H1 (cell line): ENCODE results near the gene NSG2. TPM values are rescaled to one million over a fixed set of nuclear protein-coding genes. Genes with fewer than 3 reads are reported as not detected.
A peak's percentile ranks its signal among the peaks of the same experiment; 100 is the strongest.

Source experiments
- CTCF ChIA-PET: fragments of 300-600 bp; sonication (Branson Sonifier 250); formaldehyde crosslinking; loops from one replicate; lab custom pipeline; 2021; ENCODE audit not compliant: partially characterized antibody; lab: Charles Lee
- POLR2A ChIA-PET: fragments of 300-600 bp; sonication (Branson Sonifier 250); formaldehyde crosslinking; loops from one replicate; lab custom pipeline; 2021; ENCODE audit warnings: inconsistent platforms; ENCODE audit not compliant: partially characterized antibody; lab: Charles Lee
- DNase-seq, 2 experiments: peaks; one replicate each; pipeline versions ENCODE4 v3.0.0 to v3.0.0-alpha.2; 2010 to 2022; ENCODE audit warnings: low spot score in 2 of 2, low read depth in 1 of 2, mixed read lengths in 1 of 2
- FAIRE-seq: peaks from 2 replicates; lab custom pipeline; 2011; peaks lifted over from hg19 to GRCh38; lab: Jason Lieb, UNC
- H2AFZ ChIP-seq: 2 replicates; pipeline ENCODE4 v1.8.1; 2012; ENCODE audit warnings: low read length, inconsistent platforms
- H2AK5ac ChIP-seq: 2 replicates; pipeline ENCODE4 v1.6.1; 2013; ENCODE audit warnings: low read depth, low read length
- H2BK120ac ChIP-seq: replicated peaks from 2 replicates; pipeline ENCODE3; 2013; ENCODE audit warnings: low read depth, low read length, inconsistent platforms
- H2BK12ac ChIP-seq: 2 replicates; pipeline ENCODE4 v1.6.1; 2013; ENCODE audit warnings: low read depth, low read length
- H2BK15ac ChIP-seq: 2 replicates; pipeline ENCODE4 v1.6.1; 2013; ENCODE audit warnings: low read length
- H2BK20ac ChIP-seq: 2 replicates; pipeline ENCODE4 v1.6.1; 2013; ENCODE audit warnings: low read length
- H2BK5ac ChIP-seq: 2 replicates; pipeline ENCODE4 v1.6.1; 2013; ENCODE audit warnings: low read depth, low read length
- H3K14ac ChIP-seq: 2 replicates; pipeline ENCODE4 v1.6.1; 2013; ENCODE audit warnings: inconsistent platforms; ENCODE audit not compliant: insufficient read length
- H3K18ac ChIP-seq: 2 replicates; pipeline ENCODE4 v1.6.1; 2013; ENCODE audit warnings: low read length; ENCODE audit errors: extremely low read depth
- H3K23ac ChIP-seq: 2 replicates; pipeline ENCODE4 v1.6.1; 2013; ENCODE audit warnings: inconsistent platforms; ENCODE audit not compliant: insufficient read length
- H3K23me2 ChIP-seq: 2 replicates; pipeline ENCODE4 v1.6.1; 2013; ENCODE audit warnings: low read depth, low read length
- H3K27ac ChIP-seq: 2 replicates; pipeline ENCODE4 v1.6.1; 2011; ENCODE audit warnings: low read depth, low read length, inconsistent platforms
- H3K27me3 ChIP-seq, 4 experiments: replicated peaks in 1 of 4; 1 replicate in 1 of 4; 2 replicates in 3 of 4; pipeline versions ENCODE4 v1.6.1 to v1.8.1; 2011 to 2013; ENCODE audit warnings: low read length in 3 of 4, mild to moderate bottlenecking in 3 of 4, inconsistent platforms in 2 of 4, mixed read lengths in 2 of 4, moderate library complexity in 1 of 4; ENCODE audit not compliant: control insufficient read depth in 3 of 4, insufficient read depth in 3 of 4; ENCODE audit errors: extremely low read depth in 1 of 4
- H3K36me3 ChIP-seq, 4 experiments: 2 replicates each; pipeline versions ENCODE4 v1.6.1 to v1.8.1; 2011 to 2013; ENCODE audit warnings: mild to moderate bottlenecking in 4 of 4, low read length in 3 of 4, moderate library complexity in 2 of 4, control low read depth in 1 of 4, inconsistent platforms in 1 of 4; ENCODE audit not compliant: insufficient read depth in 4 of 4, control insufficient read depth in 2 of 4
- H3K4ac ChIP-seq: replicated peaks from 2 replicates; pipeline ENCODE3; 2013; ENCODE audit warnings: low read length, low read depth, mixed read lengths, inconsistent platforms; ENCODE audit not compliant: insufficient read length
- H3K4me1 ChIP-seq, 4 experiments: replicated peaks in 1 of 4; 1 replicate in 1 of 4; 2 replicates in 3 of 4; pipeline versions ENCODE4 v1.6.1 to v1.8.1; 2011 to 2013; ENCODE audit warnings: low read length in 3 of 4, inconsistent platforms in 2 of 4, mixed read lengths in 1 of 4; ENCODE audit not compliant: insufficient read depth in 4 of 4, control insufficient read depth in 3 of 4
- H3K4me2 ChIP-seq, 2 experiments: 2 replicates each; pipeline versions ENCODE4 v1.6.1 to v1.8.1; 2011 to 2013; ENCODE audit warnings: low read depth in 2 of 2, low read length in 2 of 2, control low read depth in 1 of 2, inconsistent platforms in 1 of 2, mild to moderate bottlenecking in 1 of 2; ENCODE audit not compliant: insufficient read depth in 1 of 2
- H3K4me3 ChIP-seq, 4 experiments: fragments of 200-600, 300-600 bp in 1 of 4; sonication (generic), shearing (Covaris generic), sonication (Bioruptor Twin) in 1 of 4; 2 replicates each; pipeline versions ENCODE4 v1.5.1 to v1.8.1; 2011 to 2016; ENCODE audit warnings: low read length in 4 of 4, low read depth in 3 of 4, control low read depth in 2 of 4, inconsistent platforms in 2 of 4, mild to moderate bottlenecking in 2 of 4, mixed read lengths in 1 of 4, moderate library complexity in 1 of 4; ENCODE audit not compliant: insufficient read depth in 2 of 4; ENCODE audit errors: extremely low read depth in 1 of 4
- H3K56ac ChIP-seq: replicated peaks from 2 replicates; pipeline ENCODE3; 2013; ENCODE audit warnings: low read depth, mild to moderate bottlenecking, mixed read lengths, low read length, inconsistent platforms; ENCODE audit not compliant: insufficient read length
- H3K79me1 ChIP-seq: 2 replicates; pipeline ENCODE4 v1.6.1; 2013; ENCODE audit warnings: low read depth, low read length, control low read depth
- H3K79me2 ChIP-seq, 2 experiments: 2 replicates each; pipeline versions ENCODE4 v1.6.1 to v1.8.1; 2012 to 2013; ENCODE audit warnings: low read length in 2 of 2, mild to moderate bottlenecking in 2 of 2, inconsistent platforms in 1 of 2; ENCODE audit not compliant: insufficient read depth in 2 of 2, control insufficient read depth in 1 of 2
- H3K9ac ChIP-seq, 4 experiments: replicated peaks in 1 of 4; 1 replicate in 1 of 4; 2 replicates in 3 of 4; pipeline versions ENCODE4 v1.6.1 to v1.8.1; 2011 to 2013; ENCODE audit warnings: low read depth in 3 of 4, low read length in 3 of 4, control low read depth in 2 of 4, mild to moderate bottlenecking in 2 of 4, moderate library complexity in 2 of 4, inconsistent platforms in 1 of 4; ENCODE audit errors: extremely low read depth in 1 of 4
- H3K9me3 ChIP-seq, 2 experiments: 2 replicates each; pipeline versions ENCODE4 v1.6.1 to v1.8.1; 2012 to 2013; ENCODE audit warnings: mild to moderate bottlenecking in 2 of 2, moderate library complexity in 2 of 2, control low read depth in 1 of 2, inconsistent platforms in 1 of 2, low read depth in 1 of 2, low read length in 1 of 2, mixed read lengths in 1 of 2; ENCODE audit not compliant: insufficient read depth in 2 of 2
- H4K20me1 ChIP-seq, 2 experiments: replicated peaks in 1 of 2; 2 replicates each; pipeline versions ENCODE3 to v1.8.1; 2011 to 2013; ENCODE audit warnings: inconsistent platforms in 2 of 2, low read length in 2 of 2, mild to moderate bottlenecking in 1 of 2; ENCODE audit not compliant: insufficient read depth in 2 of 2, control insufficient read depth in 1 of 2
- H4K5ac ChIP-seq: 2 replicates; pipeline ENCODE4 v1.6.1; 2013; ENCODE audit warnings: low read length, low read depth, mixed read lengths, inconsistent platforms; ENCODE audit not compliant: insufficient read length
- H4K8ac ChIP-seq: 2 replicates; pipeline ENCODE4 v1.8.0; 2013; ENCODE audit warnings: mild to moderate bottlenecking, moderate library complexity, low read length, inconsistent platforms; ENCODE audit not compliant: insufficient read depth; ENCODE audit errors: extremely low read depth
- H4K91ac ChIP-seq: replicated peaks from 2 replicates; pipeline ENCODE3; 2013; ENCODE audit warnings: low read length, mixed read lengths, inconsistent platforms; ENCODE audit not compliant: insufficient read length
- BACH1 ChIP-seq: IDR thresholded peaks from 2 replicates; pipeline ENCODE4 v1.6.1; 2012; ENCODE audit warnings: low read length, improper control_type of control experiment
- CBX5 ChIP-seq: fragments of 300-800, 300-1000 bp; sonication (generic); IDR thresholded peaks from 2 replicates; pipeline ENCODE4 v1.7.1; 2016; ENCODE audit warnings: antibody characterized with exemption, low read length, low read depth
- CHD1 ChIP-seq: IDR thresholded peaks from 2 replicates; pipeline ENCODE4 v1.6.1; 2012; ENCODE audit warnings: low read depth, low read length, improper control_type of control experiment
- CREB1 ChIP-seq: IDR thresholded peaks from 2 replicates; pipeline ENCODE4 v1.6.1; 2012; ENCODE audit warnings: inconsistent platforms
- GABPA ChIP-seq: IDR thresholded peaks from 2 replicates; pipeline ENCODE4 v1.6.1; 2011; ENCODE audit warnings: mild to moderate bottlenecking, low read length, moderate library complexity, borderline replicate concordance; ENCODE audit not compliant: insufficient read depth
- HDAC2 ChIP-seq, 2 experiments: fragments of 300-600 bp in 1 of 2; sonication (generic) in 1 of 2; IDR thresholded peaks; 2 replicates each; pipeline ENCODE4 v1.6.1; 2011 to 2012; ENCODE audit warnings: low read depth in 2 of 2, low read length in 2 of 2, mild to moderate bottlenecking in 2 of 2, moderate library complexity in 2 of 2, borderline replicate concordance in 1 of 2, inconsistent platforms in 1 of 2
- RBBP5 ChIP-seq: IDR thresholded peaks from 2 replicates; pipeline ENCODE4 v1.7.1; 2012; ENCODE audit warnings: low read depth, mild to moderate bottlenecking, inconsistent platforms, low read length, moderate library complexity, borderline replicate concordance
- RXRA ChIP-seq: IDR thresholded peaks from 2 replicates; pipeline ENCODE4 v1.6.1; 2011; ENCODE audit warnings: low read depth, mild to moderate bottlenecking, low read length, moderate library complexity; ENCODE audit not compliant: insufficient read depth
- SIRT6 ChIP-seq: IDR thresholded peaks from one replicate; pipeline ENCODE4 v1.7.1; 2012; ENCODE audit warnings: low read length, inconsistent platforms
- SP2 ChIP-seq: IDR thresholded peaks from 2 replicates; pipeline ENCODE4 v1.6.1; 2012; ENCODE audit warnings: mild to moderate bottlenecking, low read length, inconsistent platforms
- SRF ChIP-seq: IDR thresholded peaks from 2 replicates; pipeline ENCODE4 v1.6.1; 2011; ENCODE audit warnings: mild to moderate bottlenecking, low read depth, low read length, moderate library complexity
- TEAD4 ChIP-seq: IDR thresholded peaks from 2 replicates; pipeline ENCODE4 v1.6.1; 2012; ENCODE audit warnings: low read depth, low read length, inconsistent platforms, mixed read lengths
- WGBS, 2 experiments: shearing (Covaris generic) in 1 of 2; methylation state at CpG; one replicate each; pipeline versions ENCODE4 v1.1.6 to v1.1.7; 2013 to 2015; ENCODE audit warnings: low lambda C conversion rate in 2 of 2, mixed read lengths in 2 of 2, inconsistent platforms in 1 of 2, low coverage in 1 of 2, missing lambda C conversion rate in 1 of 2; ENCODE audit not compliant: insufficient replicate concordance in 2 of 2, insufficient coverage in 1 of 2, insufficient read length in 1 of 2; ENCODE audit errors: extremely low coverage in 1 of 2, missing lambda C conversion rate in 1 of 2; 5-methylcytosine and 5-hydroxymethylcytosine counted together
- polyA plus RNA-seq, 7 experiments: library from polyadenylated mRNA; depleted of rRNA in 3 of 7; stranded (reverse) in 5 of 7; unstranded in 2 of 7; fragments of >200 nt in 5 of 7; fragments of 200-250 nt in 2 of 7; gene quantifications; 1 replicate in 5 of 7; 2 replicates in 1 of 7; 4 replicates in 1 of 7; pipeline versions ENCODE4 v1.2.1 to v1.2.3, GENCODE V29; 2011 to 2013; ENCODE audit warnings: missing spikeins in 2 of 7, mixed read lengths in 2 of 7
- total RNA-seq: library from RNA; stranded (reverse); fragmentation: NEBNext Ultra II Directional; extraction: Animal tissue kit (Norgen Biotek cat#: 25700); gene quantifications from 2 replicates; pipeline ENCODE4 v1.2.1, GENCODE V29; 2021
- TF ChIP-seq, protein P1 (sequence below), 3 experiments: IDR thresholded peaks; 1 replicate in 2 of 3; 2 replicates in 1 of 3; pipeline versions ENCODE4 v1.5.1 to v1.6.1; 2011; ENCODE audit warnings: low read length in 3 of 3, mild to moderate bottlenecking in 3 of 3, inconsistent platforms in 2 of 3, low read depth in 1 of 3, moderate library complexity in 1 of 3; ENCODE audit not compliant: insufficient read depth in 1 of 3; ENCODE audit errors: control extremely low read depth in 1 of 3

The NSG2 gene
- total and polyA plus RNA-seq, 2 of the 8 experiments (the other 6 are each of a cell fraction or from before 2014, with no cell fraction given), result 0.56 to 0.78 TPM

DNA sequence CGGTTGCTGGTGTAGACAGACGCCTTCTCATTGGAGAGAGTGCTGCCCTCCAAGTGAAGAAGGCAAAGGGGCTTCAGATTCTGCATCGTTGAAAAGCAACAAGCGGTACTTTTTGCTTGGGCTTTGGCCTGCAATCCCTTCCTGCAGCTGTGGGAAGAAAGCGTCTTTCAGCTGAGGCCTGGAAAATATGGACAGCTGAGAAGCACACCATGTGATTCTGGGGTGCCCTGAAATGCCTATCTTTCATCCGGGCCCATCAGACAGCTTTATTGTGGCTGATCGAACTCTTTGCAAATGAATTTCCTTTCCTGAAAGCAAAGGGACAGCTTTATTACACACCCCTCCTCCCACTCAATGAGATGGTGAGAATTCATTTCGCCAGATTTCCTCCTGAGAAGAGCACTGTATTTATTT, 74.0 kb downstream of the NSG2 start:
- peak overlapping the region; percentile 77; the same call in 1 of the 2 replicates for H2AFZ ChIP-seq
- no peaks in the 10 kb centered on the region for H3K79me2 ChIP-seq
- no peaks in the 10 kb centered on the region for H3K36me3 ChIP-seq
- H4K5ac ChIP-seq, result no peak overlapping the region
- 87% methylated on average over 8 of the region's 8 CpGs; no CpG with 5 or more reads in 1 of the 2 experiments for WGBS, 2 experiments
- H3K18ac ChIP-seq, result no peak overlapping the region
- no peaks in the 10 kb centered on the region for H3K4me1 ChIP-seq
- H3K79me1 ChIP-seq, result no peaks in the 10 kb centered on the region
- H3K9ac ChIP-seq, result no peak overlapping the region
- H3K23me2 ChIP-seq, result no peaks in the 10 kb centered on the region
- DNase-seq (no peak), FAIRE-seq (no peak)
- H3K14ac ChIP-seq, result no peak overlapping the region
- H2BK20ac ChIP-seq, result no peak overlapping the region
- no peak overlapping the region for H3K4me2 ChIP-seq
- H3K27ac ChIP-seq, result no peak overlapping the region
- no peaks in the 10 kb centered on the region for H3K27me3 ChIP-seq
- H2AK5ac ChIP-seq, result no peak overlapping the region
- H3K4me3 ChIP-seq, result no peak overlapping the region
- no peak overlapping the region for H4K91ac ChIP-seq
- no peak overlapping the region for H2BK12ac ChIP-seq
- ChIA-PET CTCF (interaction anchor here (0.8 to 2.1 kb wide), 9 partner anchors 12 to 198 kb away, joined by 3 to 6 read pairs (median 4); no protein-coding TSS in a partner anchor), POLR2A (no interaction called here)
- H4K20me1 ChIP-seq, result no peaks in the 10 kb centered on the region
- H3K4ac ChIP-seq, result no peak overlapping the region
- H2BK15ac ChIP-seq, result no peak overlapping the region
- H2BK5ac ChIP-seq, result no peak overlapping the region
- H3K23ac ChIP-seq, result no peak overlapping the region
- H4K8ac ChIP-seq, result no peak overlapping the region
- H3K56ac ChIP-seq, result no peak overlapping the region
- H3K9me3 ChIP-seq, result no peaks in the 10 kb centered on the region
- H2BK120ac ChIP-seq, result no peak overlapping the region
- no peak for TF ChIP-seq TEAD4
- TF ChIP-seq, protein P1, sequence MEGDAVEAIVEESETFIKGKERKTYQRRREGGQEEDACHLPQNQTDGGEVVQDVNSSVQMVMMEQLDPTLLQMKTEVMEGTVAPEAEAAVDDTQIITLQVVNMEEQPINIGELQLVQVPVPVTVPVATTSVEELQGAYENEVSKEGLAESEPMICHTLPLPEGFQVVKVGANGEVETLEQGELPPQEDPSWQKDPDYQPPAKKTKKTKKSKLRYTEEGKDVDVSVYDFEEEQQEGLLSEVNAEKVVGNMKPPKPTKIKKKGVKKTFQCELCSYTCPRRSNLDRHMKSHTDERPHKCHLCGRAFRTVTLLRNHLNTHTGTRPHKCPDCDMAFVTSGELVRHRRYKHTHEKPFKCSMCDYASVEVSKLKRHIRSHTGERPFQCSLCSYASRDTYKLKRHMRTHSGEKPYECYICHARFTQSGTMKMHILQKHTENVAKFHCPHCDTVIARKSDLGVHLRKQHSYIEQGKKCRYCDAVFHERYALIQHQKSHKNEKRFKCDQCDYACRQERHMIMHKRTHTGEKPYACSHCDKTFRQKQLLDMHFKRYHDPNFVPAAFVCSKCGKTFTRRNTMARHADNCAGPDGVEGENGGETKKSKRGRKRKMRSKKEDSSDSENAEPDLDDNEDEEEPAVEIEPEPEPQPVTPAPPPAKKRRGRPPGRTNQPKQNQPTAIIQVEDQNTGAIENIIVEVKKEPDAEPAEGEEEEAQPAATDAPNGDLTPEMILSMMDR (IDR thresholded peaks at IDR 0.05; ENCODE audit: control extremely low read depth in 1 of 3, insufficient read depth in 1 of 3, low read depth in 1 of 3, low read length in 3 of 3), result no peak
- TF ChIP-seq RBBP5, result no peak
- no peak for TF ChIP-seq BACH1
- no peak for TF ChIP-seq SRF
- TF ChIP-seq CBX5, result no peak
- TF ChIP-seq SP2, result no peak
- no peak for TF ChIP-seq GABPA
- TF ChIP-seq SIRT6, result no peak
- no peak for TF ChIP-seq HDAC2 (IDR thresholded peaks at IDR 0.05; ENCODE audit: borderline replicate concordance in 1 of 2, low read depth in 2 of 2, low read length in 2 of 2)
- no peak for TF ChIP-seq CREB1
- TF ChIP-seq CHD1, result no peak
- no peak for TF ChIP-seq RXRA
